Suppressor macrophage treated with lipopolysaccharide for 1 hour (primary cell): ENCODE data around the gene MYO16.

Source experiments
- DNase-seq, 3 donors: peaks; one replicate each; pipeline ENCODE4 v3.0.0-alpha.2; 2020 to 2022

MYO16 gene

GRCh38 chr13:108944760-108945159, 315.3 kb downstream of the MYO16 start:
- peak; percentile 21 to 82 (median 80) for DNase-seq

- DNase-seq: no peak
Observed at GRCh38 chr13:108947551-108948030, 318.2 kb downstream of the MYO16 start.

DNA sequence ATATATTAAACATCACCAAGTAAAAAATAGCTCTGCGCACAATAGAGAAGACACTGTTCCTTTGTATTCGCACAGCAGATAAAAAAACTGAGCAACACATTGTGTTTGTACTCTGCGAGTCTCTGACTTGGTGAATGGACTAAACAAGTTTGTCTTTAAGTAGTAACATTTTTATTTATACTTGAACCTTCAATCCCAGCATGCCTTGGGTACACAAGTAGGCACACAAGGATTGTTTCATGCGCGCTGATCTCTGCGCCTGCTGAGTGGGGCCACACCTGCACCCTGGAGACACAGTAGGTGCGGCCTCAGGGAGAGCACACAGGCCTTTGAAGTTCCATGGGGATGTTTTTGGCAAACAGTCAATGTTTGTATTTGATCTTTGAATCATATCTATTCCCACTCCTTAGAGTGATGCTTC, 318.9 kb downstream of the MYO16 start:
- DNase-seq: no peak

GRCh38 chr13:108950333-108951010, 321.1 kb downstream of the MYO16 start:
- DNase-seq: no peak

GRCh38 chr13:108955741-108956140, 326.3 kb downstream of the MYO16 start:
- DNase-seq: peak in 2 of 3 donors; percentile 8 to 25

DNA sequence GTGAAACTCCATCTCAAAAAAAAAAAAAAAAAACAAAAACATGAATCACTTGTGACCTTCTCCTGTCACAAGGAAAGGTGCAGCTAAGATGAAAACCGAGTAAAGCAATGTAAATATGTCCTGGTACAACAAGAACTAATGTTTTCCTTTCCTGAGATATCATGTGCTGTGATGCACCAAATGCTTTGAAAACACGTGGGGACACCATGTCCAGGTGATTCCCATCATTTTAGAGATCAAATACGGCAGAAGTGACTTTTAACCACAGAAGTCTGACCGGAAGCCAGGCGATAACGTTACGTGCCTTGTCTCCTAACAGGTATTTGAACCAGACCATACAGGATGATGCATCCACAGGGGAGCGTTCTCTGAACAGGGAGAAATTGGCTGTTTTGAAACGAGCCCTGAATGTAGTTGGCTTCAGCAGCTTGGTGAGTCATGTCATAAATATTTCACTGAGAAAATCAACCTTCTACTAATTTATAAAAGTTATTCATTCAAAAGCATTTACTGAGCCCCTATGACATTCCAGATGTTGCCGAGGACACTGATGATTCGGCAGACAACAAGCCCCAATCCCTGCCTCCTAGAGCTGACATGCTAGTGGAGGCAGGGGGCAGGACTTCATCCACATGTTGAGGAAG, 328.1 kb downstream of the MYO16 start:
- no peak for DNase-seq

GRCh38 chr13:108958013-108958376, 328.6 kb downstream of the MYO16 start:
- no peak for DNase-seq

GRCh38 chr13:108959234-108959633, 329.8 kb downstream of the MYO16 start:
- DNase-seq: no peak

GRCh38 chr13:108960006-108960405, 330.6 kb downstream of the MYO16 start:
- no peak for DNase-seq

DNA sequence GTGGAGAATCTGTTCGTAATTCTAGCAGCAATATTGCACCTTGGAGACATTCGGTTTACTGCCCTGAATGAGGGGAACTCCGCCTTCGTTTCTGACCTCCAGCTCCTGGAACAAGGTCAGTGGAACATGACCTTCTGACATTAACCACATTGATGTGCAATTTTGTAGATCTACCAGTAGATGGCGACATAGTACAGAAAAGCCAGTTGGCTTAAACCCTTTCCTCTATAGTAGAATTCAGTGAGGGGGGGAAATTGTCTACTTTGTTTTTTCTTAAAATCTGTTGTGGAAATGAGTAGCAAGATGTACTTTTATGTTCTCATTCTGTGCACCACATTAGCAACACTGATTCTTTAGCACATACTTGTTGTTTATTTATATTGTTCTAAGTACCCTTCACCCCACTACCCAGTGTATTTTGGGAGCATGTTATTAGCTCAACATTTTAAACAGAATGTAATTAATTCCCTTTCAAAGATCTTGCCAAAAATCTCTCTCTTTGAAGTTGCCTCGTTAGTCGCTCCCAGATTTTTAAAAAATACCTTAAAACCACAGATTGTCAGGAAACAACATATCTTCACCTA, 332.2 kb downstream of the MYO16 start:
- DNase-seq: peak; percentile 60 to 82 (median 76)

- DNase-seq: no peak
Observed at GRCh38 chr13:108962654-108963053, 333.2 kb downstream of the MYO16 start.

- no peak for DNase-seq
Observed at GRCh38 chr13:108963276-108963810, 333.9 kb downstream of the MYO16 start.

- no peak for DNase-seq
Observed at GRCh38 chr13:108963846-108964600, 334.6 kb downstream of the MYO16 start.

DNA sequence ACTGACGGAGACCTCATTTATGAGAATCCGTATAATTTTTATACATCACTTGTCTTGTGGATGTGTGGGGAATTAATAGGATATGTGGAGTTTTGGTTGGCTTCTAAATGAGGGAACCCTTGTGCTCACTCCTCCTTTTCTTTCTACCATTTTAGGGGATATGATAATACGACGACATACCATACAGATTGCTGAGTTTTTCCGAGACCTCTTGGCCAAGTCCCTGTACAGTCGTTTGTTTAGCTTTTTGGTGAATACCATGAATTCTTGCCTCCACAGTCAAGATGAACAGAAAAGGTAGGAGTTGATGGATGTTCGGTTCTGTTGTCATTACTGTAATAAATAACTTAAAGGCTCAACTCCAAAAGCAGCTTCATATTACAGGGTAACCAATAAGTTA, 335.2 kb downstream of the MYO16 start:
- DNase-seq: no peak

- DNase-seq: no peak
Observed at GRCh38 chr13:108967371-108967770, 338.0 kb downstream of the MYO16 start.

DNA sequence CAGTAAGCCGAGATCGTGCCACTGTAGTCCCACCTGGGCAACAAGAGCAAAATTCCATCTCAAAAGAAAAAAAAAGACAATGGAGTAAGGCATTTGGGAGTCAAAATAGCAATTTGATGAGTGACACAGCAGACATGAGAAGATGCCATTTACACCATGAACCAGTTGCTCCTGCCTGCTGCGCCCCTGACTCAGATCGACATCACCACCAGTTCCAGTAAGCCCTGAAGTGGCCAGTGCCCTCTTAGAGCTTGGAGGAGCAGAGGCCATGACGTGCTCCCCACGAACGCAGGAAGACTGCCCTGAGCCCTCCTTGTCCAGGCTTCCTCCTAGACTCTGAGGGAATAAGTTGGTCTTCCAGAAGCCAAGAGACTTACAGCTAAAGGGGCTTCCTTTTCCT, 339.2 kb downstream of the MYO16 start:
- DNase-seq: no peak

DNA sequence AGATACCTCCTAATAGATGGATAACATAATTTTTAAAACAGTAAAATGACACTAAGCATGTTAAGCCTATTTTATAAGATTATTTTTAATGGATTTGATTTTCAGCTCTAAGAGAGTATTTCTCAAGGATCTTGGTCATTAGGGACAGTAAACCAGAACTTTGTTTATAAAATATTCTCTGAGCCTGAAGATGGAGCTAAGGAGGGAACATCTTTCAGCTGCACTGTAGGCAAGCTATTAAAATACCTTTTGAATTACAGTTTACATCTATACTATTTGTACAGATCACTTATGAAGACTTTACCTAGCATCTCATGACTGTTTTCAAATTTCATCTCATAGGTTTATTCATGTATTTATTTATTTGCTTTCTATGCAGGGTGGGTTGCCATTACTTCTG, 345.3 kb downstream of the MYO16 start:
- DNase-seq: no peak

- no peak for DNase-seq
Observed at GRCh38 chr13:108980237-108980636, 350.8 kb downstream of the MYO16 start.

DNA sequence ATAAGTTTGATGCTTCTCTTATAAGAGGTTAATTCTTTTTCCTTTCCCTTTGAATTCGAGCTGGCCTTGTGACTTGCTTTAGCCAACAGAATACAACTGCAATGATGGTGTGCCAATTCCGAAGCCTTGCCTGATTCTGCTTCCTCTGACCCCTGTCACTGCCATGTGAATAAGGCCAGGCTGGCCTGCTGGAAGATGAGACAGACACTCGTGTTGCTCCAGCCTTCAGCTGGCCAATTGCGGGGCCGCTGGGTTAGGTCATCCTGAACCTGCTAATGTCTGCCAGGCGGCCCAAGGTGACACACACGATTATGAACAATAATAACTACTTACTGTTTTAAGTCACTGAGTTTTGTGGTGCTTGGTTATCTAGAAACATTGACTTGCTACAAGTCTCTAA, 352.0 kb downstream of the MYO16 start:
- no peak for DNase-seq

GRCh38 chr13:108983273-108983672, 353.9 kb downstream of the MYO16 start:
- no peak for DNase-seq

DNA sequence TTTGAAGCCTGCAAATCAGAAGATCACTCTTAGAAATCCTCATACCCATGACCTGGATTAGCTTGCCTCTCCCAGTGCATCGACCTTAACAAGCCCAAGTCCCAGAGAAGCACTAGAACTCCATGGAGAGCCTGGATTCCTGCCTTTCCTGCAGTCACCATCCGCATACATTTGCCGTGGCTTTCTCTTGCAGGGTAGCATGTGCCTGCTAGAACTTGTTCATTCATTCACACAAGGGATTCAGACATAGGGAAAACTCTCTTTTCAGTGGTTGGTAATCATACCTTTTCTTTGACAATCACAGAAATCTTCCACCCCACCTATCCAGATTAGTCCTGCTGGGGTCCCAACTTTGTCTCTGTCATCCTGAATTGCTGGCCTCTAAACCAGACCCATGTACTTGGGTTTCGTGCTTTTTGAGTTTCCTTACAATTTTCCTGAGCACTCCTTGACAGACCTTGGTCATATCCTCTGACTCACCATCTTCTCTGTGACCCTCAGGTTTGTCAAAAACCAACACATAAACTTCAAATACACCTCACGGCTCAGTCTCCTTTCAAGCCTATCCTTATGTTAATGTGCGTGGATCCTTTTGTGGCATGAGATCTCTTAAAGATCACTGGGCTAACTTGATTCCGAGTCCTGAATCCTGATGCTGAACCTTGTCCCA, 355.0 kb downstream of the MYO16 start:
- DNase-seq: no peak

DNA sequence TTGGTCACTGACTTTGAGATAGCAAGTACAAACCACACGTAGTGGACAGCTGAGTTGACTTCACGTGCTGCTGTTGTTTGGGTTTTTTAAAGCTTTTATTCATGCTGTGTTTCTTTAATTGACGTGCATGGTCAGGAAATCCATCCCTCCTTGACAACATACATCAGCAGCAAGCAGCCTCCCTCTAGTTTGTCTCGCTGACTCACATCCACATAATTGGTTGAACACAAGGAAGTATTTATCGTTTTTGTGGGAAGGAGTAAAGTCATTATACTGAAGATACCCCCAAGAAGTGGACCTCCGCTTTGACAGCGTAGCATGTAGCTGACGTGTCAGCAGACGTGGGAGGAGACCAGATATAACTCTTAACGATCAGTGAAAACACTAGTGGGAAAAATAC, 355.8 kb downstream of the MYO16 start:
- DNase-seq: no peak

DNA sequence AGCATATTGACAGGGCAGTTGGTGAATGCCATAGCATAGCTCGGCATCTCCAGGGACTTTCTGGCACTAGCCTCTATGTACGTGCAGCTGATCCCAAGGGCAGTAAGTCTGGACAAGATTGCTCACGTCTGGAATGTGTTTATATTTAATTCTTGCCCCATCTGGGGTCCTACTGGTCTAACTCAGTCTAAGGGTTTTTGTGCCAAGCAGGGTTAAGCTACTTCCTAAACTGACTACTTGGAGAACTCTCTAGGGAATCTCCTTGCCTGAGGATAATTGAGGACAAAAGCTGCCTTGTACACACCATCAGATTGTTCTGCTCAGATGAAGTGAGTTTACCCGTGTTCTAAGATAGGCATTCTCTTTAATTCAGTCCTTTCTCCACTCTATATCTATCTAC, 358.1 kb downstream of the MYO16 start:
- DNase-seq: no peak
